Hepatocyte (in vitro differentiated cells): ENCODE results near the gene IFT27.

Experiments used
- CTCF ChIP-seq: fragments of 200-600 bp; sonication (generic); IDR thresholded peaks from 2 replicates; pipeline ENCODE4 v1.5.1; 2016; ENCODE audit warnings: antibody characterized with exemption, mild to moderate bottlenecking; ENCODE audit not compliant: poor library complexity
- EZH2 ChIP-seq: fragments of 200-600 bp; sonication (generic); IDR thresholded peaks from 2 replicates; pipeline ENCODE4 v1.6.1; 2016; ENCODE audit warnings: antibody characterized with exemption, mild to moderate bottlenecking, borderline replicate concordance
- EZH2phosphoT487 ChIP-seq: fragments of 200-600 bp; sonication (generic); IDR thresholded peaks from one replicate; pipeline ENCODE4 v1.6.1; 2018; ENCODE audit warnings: antibody characterized with exemption, mild to moderate bottlenecking, low read depth, moderate library complexity; ENCODE audit not compliant: unreplicated experiment, severe bottlenecking

GRCh38 chr22:36740716-36741115 is 35.2 kb downstream of the IFT27 start:
- TF ChIP-seq CTCF = no peak
- no peak for TF ChIP-seq EZH2
- no peak for TF ChIP-seq EZH2phosphoT487
